Natural killer cell (primary cell): ENCODE measurements around the gene SAMD9L. TPM values are rescaled to one million over a fixed set of nuclear protein-coding genes. Genes with fewer than 3 reads are reported as not detected.

Source experiments
- ATAC-seq, 3 donors: fragments of 150-1000 bp in 2 of 3; fragments of 200-7000 bp in 1 of 3; cut with Tn5 transposase; 1 replicate in 1 of 3; 2 replicates in 2 of 3; pipeline ENCODE4 v1.10.0; 2021; ENCODE audit warnings: mild to moderate bottlenecking in 2 of 3, moderate library complexity in 2 of 3
- DNase-seq, 2 donors: peaks; one replicate each; pipeline versions ENCODE4 v3.0.0 to v3.0.0-alpha.2; 2013 to 2021; ENCODE audit warnings: mixed read lengths in 1 of 2
- H3K27ac ChIP-seq: one replicate; pipeline ENCODE4 v1.5.1; 2013; ENCODE audit warnings: mild to moderate bottlenecking, low read length
- H3K27me3 ChIP-seq: one replicate; pipeline ENCODE4 v1.6.1; 2013; ENCODE audit warnings: low read length; ENCODE audit not compliant: control insufficient read depth, insufficient read depth
- H3K36me3 ChIP-seq: one replicate; pipeline ENCODE4 v1.6.1; 2013; ENCODE audit warnings: low read length; ENCODE audit not compliant: control insufficient read depth, insufficient read depth
- H3K4me1 ChIP-seq: one replicate; pipeline ENCODE4 v1.6.1; 2013; ENCODE audit warnings: low read length; ENCODE audit not compliant: control insufficient read depth, insufficient read depth
- H3K4me3 ChIP-seq: one replicate; pipeline ENCODE4 v1.5.1; 2013; ENCODE audit warnings: low read length
- H3K9me3 ChIP-seq: one replicate; pipeline ENCODE4 v1.6.1; 2013; ENCODE audit warnings: low read length; ENCODE audit not compliant: control insufficient read depth, insufficient read depth
- H3K27ac Mint-ChIP-seq, 2 donors: one replicate each; pipeline ENCODE4 v1.8.0; 2022; ENCODE audit warnings: mild to moderate bottlenecking in 2 of 2, mixed read lengths in 2 of 2, moderate library complexity in 1 of 2
- H3K27me3 Mint-ChIP-seq, 2 donors: one replicate each; pipeline ENCODE4 v1.8.0; 2022; ENCODE audit warnings: low read depth in 2 of 2, mixed read lengths in 2 of 2
- H3K36me3 Mint-ChIP-seq: one replicate; pipeline ENCODE4 v1.8.0; 2022; ENCODE audit warnings: mixed read lengths
- H3K4me1 Mint-ChIP-seq, 2 donors: one replicate each; pipeline ENCODE4 v1.8.0; 2022; ENCODE audit warnings: mixed read lengths in 2 of 2
- H3K4me3 Mint-ChIP-seq: one replicate; pipeline ENCODE4 v1.8.0; 2022; ENCODE audit warnings: mild to moderate bottlenecking, moderate library complexity, mixed read lengths
- H3K9me3 Mint-ChIP-seq, 2 donors: one replicate each; pipeline ENCODE4 v1.8.0; 2022; ENCODE audit warnings: mixed read lengths in 2 of 2
- CTCF ChIP-seq: fragments of 200-600 bp; IDR thresholded peaks from one replicate; pipeline ENCODE4 v1.8.0; 2022; ENCODE audit warnings: antibody characterized with exemption
- WGBS: methylation state at CpG from one replicate; pipeline ENCODE4 v1.1.7; 2013; ENCODE audit warnings: missing lambda C conversion rate; ENCODE audit not compliant: insufficient coverage; 5-methylcytosine and 5-hydroxymethylcytosine counted together
- intact Hi-C: fragments of 100-400 bp; cut with micrococcal nuclease; formaldehyde crosslinking; loops from one replicate; pipeline ENCODE4 v1.14.2; 2022
- total RNA-seq, 4 donors: library from RNA; stranded (reverse); fragments of 120-200 nt in 1 of 4; gene quantifications; one replicate each; pipeline versions ENCODE4 v1.2.3 to v1.2.4, GENCODE V29; 2013 to 2022

The SAMD9L gene
- total RNA-seq = 10 to 100 TPM; 49.2 to 62.4 (median 49.9) TPM
- 129 TPM for total RNA-seq (2013)

DNA sequence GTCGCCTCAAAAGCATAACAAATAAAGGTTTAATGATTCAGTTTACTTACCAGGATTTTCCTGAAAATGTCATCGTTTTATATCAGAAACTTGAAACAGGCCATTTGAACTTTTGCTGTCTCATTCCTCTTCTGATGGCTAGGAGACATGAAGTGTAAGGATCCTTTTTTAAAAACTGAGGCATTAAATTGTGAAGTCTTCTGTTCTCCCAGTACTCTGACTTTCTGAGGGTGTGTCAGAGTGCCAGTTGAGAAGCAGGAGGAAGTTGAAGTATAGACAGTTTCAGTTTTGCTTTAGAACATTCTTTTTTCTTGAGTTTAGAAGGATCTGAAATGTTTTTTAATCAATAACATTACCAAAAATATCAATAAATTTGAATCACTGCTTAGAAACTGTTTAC, at the start of gene SAMD9L:
Gene SAMD9L, minus strand, starts transcription at position 242 of the 400 bp plus-strand sequence. CDS start 12,414 bp downstream, outside the sequence.
- Histone ChIP-seq H3K27me3 (no peaks in the 10 kb centered on the region), H3K4me3 (peak within 1 kb of the TSS; percentile 75), H3K4me1 (peaks cover 10% of the 10 kb centered on the region), H3K27ac (peak within 1 kb of the TSS; percentile 59), H3K36me3 (peaks cover 25% of the 10 kb centered on the region), H3K9me3 (no peaks in the 10 kb centered on the region)
- Mint-ChIP-seq H3K36me3 (peaks cover 21% of the 10 kb centered on the region), H3K27me3 (no peaks in the 10 kb centered on the region), H3K9me3 (peaks cover 0 to 2% of the 10 kb centered on the region in 2 donors), H3K4me3 (peak within 1 kb of the TSS; percentile 97), H3K27ac (peak within 1 kb of the TSS; percentile 94 to 99), H3K4me1 (peaks cover 40% of the 10 kb centered on the region in 2 donors)
- TF ChIP-seq CTCF = no peak
- 0% methylated on average over 1 of the region's 2 CpGs for WGBS
- peak; percentile 61 to 69 (median 68) for ATAC-seq
- intact Hi-C loops = loop anchor here (1.0 to 5.0 kb wide), 2 partner anchors 30 to 84 kb away; partner anchors contain the start of gene VPS50
- DNase-seq = peak in 1 of 2 donors; percentile 55

DNA sequence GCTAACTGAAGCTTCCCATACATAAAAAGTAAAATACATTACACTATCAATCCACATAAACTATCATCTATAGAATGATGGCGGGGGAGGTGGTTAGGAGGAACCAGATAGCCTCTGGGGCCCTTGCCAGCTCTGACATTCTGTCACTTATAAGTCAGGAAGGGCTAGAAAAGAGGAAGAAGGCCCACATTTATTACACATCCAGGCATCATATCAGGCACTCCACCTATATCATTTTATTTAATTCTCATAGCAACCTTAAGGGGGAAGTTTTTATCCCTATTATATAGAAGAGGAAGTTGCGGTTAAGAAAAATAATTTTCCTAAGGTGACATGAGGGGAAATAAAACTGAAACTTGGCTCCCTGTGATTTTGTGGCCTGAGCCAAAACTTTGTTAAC, 48.2 kb upstream of the SAMD9L start:
- no peaks in the 10 kb centered on the region for H3K4me1 Mint-ChIP-seq
- no peak for TF ChIP-seq CTCF
- intact Hi-C loops = no loop called here
- Histone ChIP-seq H3K27ac (no peak overlapping the region), H3K9me3 (no peaks in the 10 kb centered on the region), H3K36me3 (no peaks in the 10 kb centered on the region), H3K4me3 (no peak overlapping the region), H3K27me3 (no peaks in the 10 kb centered on the region), H3K4me1 (no peaks in the 10 kb centered on the region)
- no peaks in the 10 kb centered on the region for H3K9me3 Mint-ChIP-seq
- peaks cover 7 to 58% of the 10 kb centered on the region in 2 donors for H3K27me3 Mint-ChIP-seq
- H3K4me3 Mint-ChIP-seq = no peak overlapping the region
- ATAC-seq (no peak), DNase-seq (no peak)
- H3K36me3 Mint-ChIP-seq = no peaks in the 10 kb centered on the region
- H3K27ac Mint-ChIP-seq = no peak overlapping the region
- no CpG with 5 or more reads among the region's 2 CpGs for WGBS

- Mint-ChIP-seq H3K27ac (no peak overlapping the region), H3K9me3 (no peaks in the 10 kb centered on the region), H3K27me3 (peaks cover 14 to 70% of the 10 kb centered on the region in 2 donors), H3K4me1 (no peaks in the 10 kb centered on the region), H3K36me3 (no peaks in the 10 kb centered on the region), H3K4me3 (no peak overlapping the region)
- Histone ChIP-seq H3K36me3 (no peaks in the 10 kb centered on the region), H3K4me1 (no peaks in the 10 kb centered on the region), H3K27ac (no peak overlapping the region), H3K9me3 (no peaks in the 10 kb centered on the region), H3K27me3 (no peaks in the 10 kb centered on the region), H3K4me3 (no peak overlapping the region)
- DNase-seq (no peak), ATAC-seq (no peak)
- TF ChIP-seq CTCF = no peak
- WGBS = 93% methylated on average over 2 of the region's 3 CpGs
- intact Hi-C loops = no loop called here
These were observed 46.2 kb upstream of the SAMD9L start for GRCh38 chr7:93194386-93194785.
